Glutamatergic neuron (in vitro differentiated cells): ENCODE results near the gene BANF2. TPM values are rescaled to one million over a fixed set of nuclear protein-coding genes. Genes with fewer than 3 reads are reported as not detected.

Experiments used
- DNase-seq: peaks from one replicate; pipeline ENCODE4 v3.0.0; 2022
- H3K27ac Mint-ChIP-seq: one replicate; pipeline ENCODE4 v1.8.0; 2020; ENCODE audit warnings: mild to moderate bottlenecking, mixed read lengths, inconsistent platforms; ENCODE audit not compliant: unreplicated experiment
- H3K27me3 Mint-ChIP-seq: one replicate; pipeline ENCODE4 v1.8.0; 2020; ENCODE audit warnings: mild to moderate bottlenecking, moderate library complexity, mixed read lengths, inconsistent platforms; ENCODE audit not compliant: unreplicated experiment
- H3K36me3 Mint-ChIP-seq: one replicate; pipeline ENCODE4 v1.8.0; 2020; ENCODE audit warnings: mild to moderate bottlenecking, mixed read lengths, inconsistent platforms; ENCODE audit not compliant: unreplicated experiment
- H3K4me1 Mint-ChIP-seq: one replicate; pipeline ENCODE4 v1.8.0; 2020; ENCODE audit warnings: mild to moderate bottlenecking, low read depth, mixed read lengths, inconsistent platforms; ENCODE audit not compliant: unreplicated experiment
- H3K4me3 Mint-ChIP-seq: one replicate; pipeline ENCODE4 v1.8.0; 2020; ENCODE audit warnings: mild to moderate bottlenecking, mixed read lengths, inconsistent platforms; ENCODE audit not compliant: unreplicated experiment
- H3K9me3 Mint-ChIP-seq: one replicate; pipeline ENCODE4 v1.8.0; 2020; ENCODE audit warnings: mild to moderate bottlenecking, moderate library complexity, mixed read lengths, inconsistent platforms; ENCODE audit not compliant: unreplicated experiment
- total RNA-seq: library from RNA; stranded (reverse); fragmentation: NEBNext Ultra II Directional; extraction: Animal tissue kit (Norgen Biotek cat#: 25700); gene quantifications from one replicate; pipeline ENCODE4 v1.2.1, GENCODE V29; 2021; ENCODE audit not compliant: unreplicated experiment
- TF ChIP-seq, protein P1 (sequence below): fragments of 200-600 bp; sonication (generic); IDR thresholded peaks from one replicate; pipeline ENCODE4 v1.5.0; 2021; ENCODE audit not compliant: partially characterized antibody, unreplicated experiment

Gene BANF2
- total RNA-seq, 1 donor from 2014 or later, result not detected

DNA sequence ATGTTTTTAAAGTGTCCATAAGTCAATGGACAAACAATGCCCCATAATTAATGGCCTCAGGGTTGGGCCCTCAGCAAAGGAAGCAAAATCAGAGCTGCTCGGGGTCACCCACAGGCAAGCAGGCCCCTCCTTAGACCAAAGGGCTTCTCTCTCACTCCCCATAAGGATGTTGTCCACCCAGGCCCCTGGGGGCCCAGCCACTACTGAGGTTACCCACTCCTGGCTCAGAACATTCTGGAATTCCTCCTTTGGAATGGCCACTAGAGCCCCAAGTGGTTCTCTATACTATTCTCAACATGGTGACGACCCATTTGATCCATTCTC lies 50.9 kb downstream of the BANF2 start:
- H3K27me3 Mint-ChIP-seq, result peaks cover 2% of the 10 kb centered on the region
- H3K4me1 Mint-ChIP-seq, result peaks cover 4% of the 10 kb centered on the region
- H3K27ac Mint-ChIP-seq, result no peak overlapping the region
- H3K4me3 Mint-ChIP-seq, result no peak overlapping the region
- DNase-seq, result no peak
- TF ChIP-seq, protein P1, sequence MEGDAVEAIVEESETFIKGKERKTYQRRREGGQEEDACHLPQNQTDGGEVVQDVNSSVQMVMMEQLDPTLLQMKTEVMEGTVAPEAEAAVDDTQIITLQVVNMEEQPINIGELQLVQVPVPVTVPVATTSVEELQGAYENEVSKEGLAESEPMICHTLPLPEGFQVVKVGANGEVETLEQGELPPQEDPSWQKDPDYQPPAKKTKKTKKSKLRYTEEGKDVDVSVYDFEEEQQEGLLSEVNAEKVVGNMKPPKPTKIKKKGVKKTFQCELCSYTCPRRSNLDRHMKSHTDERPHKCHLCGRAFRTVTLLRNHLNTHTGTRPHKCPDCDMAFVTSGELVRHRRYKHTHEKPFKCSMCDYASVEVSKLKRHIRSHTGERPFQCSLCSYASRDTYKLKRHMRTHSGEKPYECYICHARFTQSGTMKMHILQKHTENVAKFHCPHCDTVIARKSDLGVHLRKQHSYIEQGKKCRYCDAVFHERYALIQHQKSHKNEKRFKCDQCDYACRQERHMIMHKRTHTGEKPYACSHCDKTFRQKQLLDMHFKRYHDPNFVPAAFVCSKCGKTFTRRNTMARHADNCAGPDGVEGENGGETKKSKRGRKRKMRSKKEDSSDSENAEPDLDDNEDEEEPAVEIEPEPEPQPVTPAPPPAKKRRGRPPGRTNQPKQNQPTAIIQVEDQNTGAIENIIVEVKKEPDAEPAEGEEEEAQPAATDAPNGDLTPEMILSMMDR, result no peak
- peaks cover 2% of the 10 kb centered on the region for H3K9me3 Mint-ChIP-seq
- H3K36me3 Mint-ChIP-seq, result peaks cover 7% of the 10 kb centered on the region

DNA sequence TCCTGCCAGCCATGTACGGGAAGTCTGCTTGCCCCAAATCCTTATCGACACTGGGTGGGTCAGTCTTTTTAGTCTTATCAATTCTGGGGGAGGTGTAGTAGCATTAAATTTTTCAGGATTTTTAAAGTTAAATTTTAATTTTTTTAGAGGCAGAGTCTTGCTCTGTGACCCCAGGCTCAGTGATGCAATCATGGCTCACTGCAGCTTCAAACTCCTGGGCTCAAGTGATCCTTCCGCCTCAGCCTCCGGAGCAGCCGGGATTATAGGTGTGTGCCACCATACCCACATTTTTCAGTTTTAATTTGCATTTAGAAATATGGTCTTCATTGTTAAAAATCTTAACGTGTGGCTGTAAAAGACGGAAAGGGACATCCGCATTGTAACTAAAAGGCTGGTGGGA lies 51.9 kb downstream of the BANF2 start:
- no peak overlapping the region for H3K27ac Mint-ChIP-seq
- peaks cover 4% of the 10 kb centered on the region for H3K4me1 Mint-ChIP-seq
- H3K9me3 Mint-ChIP-seq, result peaks cover 2% of the 10 kb centered on the region
- H3K36me3 Mint-ChIP-seq, result peaks cover 7% of the 10 kb centered on the region
- TF ChIP-seq, protein P1, result no peak
- DNase-seq, result no peak
- no peak overlapping the region for H3K4me3 Mint-ChIP-seq
- H3K27me3 Mint-ChIP-seq, result peaks cover 2% of the 10 kb centered on the region

DNA sequence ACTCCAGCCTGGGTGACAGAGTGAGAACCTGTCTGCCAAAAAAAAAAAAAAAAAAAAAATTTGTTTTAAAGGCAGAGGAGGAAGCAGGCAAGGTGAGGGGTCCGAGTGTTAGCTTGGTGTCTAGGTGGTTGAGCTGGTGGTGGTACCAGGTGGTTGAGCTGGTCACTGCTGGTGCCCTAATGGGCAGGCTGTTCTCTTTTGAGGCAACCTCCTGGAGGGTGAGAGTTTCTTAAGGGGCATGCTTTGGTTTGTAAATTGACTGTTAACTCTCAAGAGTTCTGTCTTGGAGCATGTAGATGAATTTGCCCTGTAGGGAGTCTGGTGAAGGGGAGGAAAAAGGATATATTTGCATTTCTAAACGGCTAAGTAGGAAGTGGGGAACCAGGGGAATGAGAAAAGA lies 52.7 kb downstream of the BANF2 start:
- no peak for DNase-seq
- Mint-ChIP-seq H3K4me1 (peaks cover 3% of the 10 kb centered on the region), H3K4me3 (no peak overlapping the region), H3K27ac (no peak overlapping the region), H3K9me3 (peaks cover 2% of the 10 kb centered on the region), H3K36me3 (peaks cover 7% of the 10 kb centered on the region), H3K27me3 (peaks cover 3% of the 10 kb centered on the region)
- TF ChIP-seq, protein P1, result no peak

DNA sequence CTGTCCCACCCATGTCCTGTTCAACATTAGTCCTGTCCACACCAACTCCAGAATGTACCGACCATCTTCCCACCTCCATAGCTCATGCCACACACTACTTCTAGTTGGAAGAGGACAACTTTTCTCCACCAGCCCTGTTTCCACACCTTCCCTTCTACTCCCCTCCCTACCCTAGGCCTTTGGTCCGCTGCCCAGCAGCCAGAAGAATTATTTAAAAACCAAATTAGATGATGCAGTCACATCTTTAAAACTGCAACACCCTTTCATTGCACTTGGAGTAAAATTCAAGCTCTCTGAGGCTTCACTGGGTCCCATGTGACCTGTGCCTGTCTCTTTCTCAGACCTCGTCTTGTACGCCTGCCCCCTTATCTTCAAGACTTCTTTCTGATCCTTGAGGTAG lies 53.8 kb downstream of the BANF2 start:
- Mint-ChIP-seq H3K27me3 (peaks cover 7% of the 10 kb centered on the region), H3K27ac (no peak overlapping the region), H3K4me3 (no peak overlapping the region), H3K36me3 (peaks cover 15% of the 10 kb centered on the region), H3K9me3 (peaks cover 2% of the 10 kb centered on the region), H3K4me1 (no peaks in the 10 kb centered on the region)
- TF ChIP-seq, protein P1, result no peak
- no peak for DNase-seq

DNA sequence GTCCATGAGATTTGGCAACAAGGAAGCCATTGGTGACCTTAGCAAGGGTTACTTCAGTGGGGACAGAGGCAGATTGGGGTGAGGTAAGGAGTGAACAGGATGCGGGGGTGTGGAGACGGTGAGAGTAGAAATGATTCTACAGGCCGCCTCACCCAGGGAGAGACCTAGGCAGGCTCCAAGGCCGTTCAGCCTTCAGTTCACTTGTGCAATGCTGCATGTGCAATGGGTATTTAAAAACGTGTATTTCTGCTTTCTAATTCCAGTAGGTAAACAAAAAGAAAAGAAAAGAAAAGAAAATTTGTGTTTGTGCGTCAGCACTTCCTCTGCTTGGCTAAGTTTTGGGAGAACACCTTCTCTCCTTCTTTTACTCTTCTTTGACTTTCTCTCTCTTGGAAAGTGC lies 56.8 kb downstream of the BANF2 start:
- peaks cover 2% of the 10 kb centered on the region for H3K9me3 Mint-ChIP-seq
- TF ChIP-seq, protein P1, result no peak
- H3K4me3 Mint-ChIP-seq, result no peak overlapping the region
- DNase-seq, result no peak
- H3K27ac Mint-ChIP-seq, result no peak overlapping the region
- no peaks in the 10 kb centered on the region for H3K4me1 Mint-ChIP-seq
- peaks cover 7% of the 10 kb centered on the region for H3K27me3 Mint-ChIP-seq
- H3K36me3 Mint-ChIP-seq, result peaks cover 15% of the 10 kb centered on the region
